Urinary bladder (tissue), 4 donors: Measurements from ENCODE around the gene CNPY2. TPM values are rescaled to one million over a fixed set of nuclear protein-coding genes. Genes with fewer than 3 reads are reported as not detected.
"Not testable (repeated sequence)": the region's sequence is repeated elsewhere in the genome, so short reads cannot be mapped to it uniquely, and the experiment has no call there.

Source experiments
- DNase-seq: peaks from one replicate; pipeline ENCODE4 v3.0.0-alpha.2; 2015; ENCODE audit errors: extremely low spot score
- H3K27ac ChIP-seq: one replicate; pipeline ENCODE4 v1.5.1; 2013; ENCODE audit warnings: low read depth, mild to moderate bottlenecking, moderate library complexity
- H3K36me3 ChIP-seq: one replicate; pipeline ENCODE4 v1.6.1; 2013; ENCODE audit warnings: mild to moderate bottlenecking, moderate library complexity; ENCODE audit not compliant: insufficient read depth
- H3K4me1 ChIP-seq: one replicate; pipeline ENCODE4 v1.6.1; 2013; ENCODE audit warnings: mild to moderate bottlenecking, moderate library complexity; ENCODE audit not compliant: insufficient read depth
- H3K4me3 ChIP-seq: one replicate; pipeline ENCODE4 v1.5.1; 2013; ENCODE audit warnings: low read depth, low read length
- WGBS: extraction: QIAGEN DNeasy Blood & Tissue Kit; methylation state at CpG from one replicate; pipeline ENCODE4 v1.1.7; 2013; 5-methylcytosine and 5-hydroxymethylcytosine counted together
- polyA plus RNA-seq: library from polyadenylated mRNA; stranded (reverse); fragments of 200-250 nt; gene quantifications from one replicate; pipeline ENCODE4 v1.2.3, GENCODE V29; 2013
- total RNA-seq: library from RNA; depleted of rRNA; stranded (reverse); fragments of >200 nt; gene quantifications from one replicate; pipeline ENCODE4 v1.2.3, GENCODE V29; 2014
- donor health status: healthy with polysubstance abuse.
- donor health status: healthy.

CNPY2 gene
- total and polyA plus RNA-seq, 2 donors: 53.8 to 75.6 TPM

GRCh38 chr12:56324206-56324605, 8.4 kb upstream of the CNPY2 start:
- 92% methylated on average over 6 of the region's 6 CpGs for WGBS
- DNase-seq: no peak
- Histone ChIP-seq H3K4me3 (no peak overlapping the region), H3K4me1 (no peaks in the 10 kb centered on the region), H3K36me3 (peaks cover 3% of the 10 kb centered on the region), H3K27ac (no peak overlapping the region)

- H3K4me3 ChIP-seq, H3K36me3 ChIP-seq: not testable (repeated sequence)
Measured at GRCh38 chr12:56321610-56322009, 5.8 kb upstream of the CNPY2 start.

GRCh38 chr12:56321027-56321426, 5.2 kb upstream of the CNPY2 start:
- Histone ChIP-seq H3K4me3 (no peak overlapping the region), H3K27ac (no peak overlapping the region), H3K4me1 (no peaks in the 10 kb centered on the region), H3K36me3 (peaks cover 3% of the 10 kb centered on the region)
- 94% methylated on average over 2 of the region's 2 CpGs for WGBS
- no peak for DNase-seq

More at GRCh38 chr12:56321610-56322009, 5.8 kb upstream of the CNPY2 start:
- H3K4me1 ChIP-seq, H3K27ac ChIP-seq, DNase-seq: not testable (repeated sequence)
- WGBS: 95% methylated on average over 8 of the region's 8 CpGs

GRCh38 chr12:56317675-56318074, 1.9 kb upstream of the CNPY2 start:
- Histone ChIP-seq H3K36me3 (no peaks in the 10 kb centered on the region), H3K4me1 (no peaks in the 10 kb centered on the region), H3K4me3 (no peak overlapping the region), H3K27ac (no peak overlapping the region)
- no peak for DNase-seq
- WGBS: 93% methylated on average over 3 of the region's 3 CpGs

GRCh38 chr12:56315249-56315621, 553 bp downstream of the CNPY2 start:
- peak overlapping the region; percentile 84 for H3K27ac ChIP-seq
- H3K36me3 ChIP-seq: no peaks in the 10 kb centered on the region
- WGBS: 2% methylated on average over 11 of the region's 11 CpGs
- H3K4me1 ChIP-seq: no peaks in the 10 kb centered on the region
- no peak for DNase-seq
- H3K4me3 ChIP-seq: peak overlapping the region; percentile 76

GRCh38 chr12:56311003-56311402, 4.8 kb downstream of the CNPY2 start:
- no peak overlapping the region for H3K27ac ChIP-seq

GRCh38 chr12:56308714-56309113, 7.1 kb downstream of the CNPY2 start:
- Histone ChIP-seq H3K27ac (no peak overlapping the region), H3K36me3 (peaks cover 2% of the 10 kb centered on the region), H3K4me1 (no peaks in the 10 kb centered on the region), H3K4me3 (no peak overlapping the region)
- DNase-seq: no peak
- 91% methylated on average over 3 of the region's 3 CpGs for WGBS

More at GRCh38 chr12:56311003-56311402, 4.8 kb downstream of the CNPY2 start:
- peaks cover 2% of the 10 kb centered on the region for H3K36me3 ChIP-seq
- DNase-seq: no peak
- H3K4me3 ChIP-seq: no peak overlapping the region
- no peaks in the 10 kb centered on the region for H3K4me1 ChIP-seq
- 93% methylated on average over 12 of the region's 12 CpGs for WGBS

- H3K4me3 ChIP-seq: no peak overlapping the region
- H3K36me3 ChIP-seq: peaks cover 2% of the 10 kb centered on the region
- 96% methylated on average over 7 of the region's 7 CpGs for WGBS
- no peaks in the 10 kb centered on the region for H3K4me1 ChIP-seq
- no peak for DNase-seq
- no peak overlapping the region for H3K27ac ChIP-seq
Measured at GRCh38 chr12:56307221-56307965, 8.4 kb downstream of the CNPY2 start.

GRCh38 chr12:56304872-56305590, 10.8 kb downstream of the CNPY2 start:
- no peak for DNase-seq
- no peaks in the 10 kb centered on the region for H3K4me1 ChIP-seq

GRCh38 chr12:56304276-56304675, 11.5 kb downstream of the CNPY2 start:
- no peak for DNase-seq
- H3K4me1 ChIP-seq: no peaks in the 10 kb centered on the region
- no peak overlapping the region for H3K4me3 ChIP-seq
- H3K36me3 ChIP-seq: no peaks in the 10 kb centered on the region
- 92% methylated on average over 3 of the region's 3 CpGs for WGBS
- no peak overlapping the region for H3K27ac ChIP-seq

More at GRCh38 chr12:56304872-56305590, 10.8 kb downstream of the CNPY2 start:
- H3K4me3 ChIP-seq: no peak overlapping the region
- WGBS: 89% methylated on average over 8 of the region's 8 CpGs
- no peak overlapping the region for H3K27ac ChIP-seq
- H3K36me3 ChIP-seq: peaks cover 2% of the 10 kb centered on the region

GRCh38 chr12:56300644-56301464, 14.9 kb downstream of the CNPY2 start:
- DNase-seq: no peak
- H3K36me3 ChIP-seq: no peaks in the 10 kb centered on the region
- no peaks in the 10 kb centered on the region for H3K4me1 ChIP-seq
- H3K4me3 ChIP-seq: peak overlapping the region; percentile 71
- H3K27ac ChIP-seq: peak overlapping the region; percentile 70
- 33% methylated on average over 21 of the region's 21 CpGs for WGBS

- H3K27ac ChIP-seq: peak within 1 kb of the TSS; percentile 82
- H3K4me3 ChIP-seq: peak within 1 kb of the TSS; percentile 71
- no peaks in the 10 kb centered on the region for H3K4me1 ChIP-seq
- peak; percentile 96 for DNase-seq
- no peaks in the 10 kb centered on the region for H3K36me3 ChIP-seq
- WGBS: under 1% methylated on average over 63 of the region's 63 CpGs
Measured at GRCh38 chr12:56299853-56300643, 15.7 kb downstream of the CNPY2 start, which contains the start of gene CS. Gene CS (minus strand): TSS chr12:56300330. CDS start chr12:56300201, 129 bp downstream.
